HEK293 (cell line): ENCODE results near the gene TAF10.

Experiments
- CTCF ChIA-PET: fragments of 350-600 bp; formaldehyde crosslinking; extraction: SDS; loops from one replicate; lab custom pipeline; 2021; ENCODE audit warnings: antibody characterized with exemption; lab: Yijun Ruan, JAX
- POLR2A ChIA-PET: fragments of 300-600 bp; formaldehyde crosslinking; extraction: SDS; loops from one replicate; lab custom pipeline; 2020; ENCODE audit warnings: antibody characterized with exemption, inconsistent platforms; lab: Yijun Ruan, JAX
- H3K27ac ChIP-seq: fragments of 200-500 bp; sonication (Bioruptor generic); 2 replicates; pipeline ENCODE4 v1.5.1; 2014; ENCODE audit warnings: low read depth, low read length, control low read depth, inconsistent platforms; ENCODE audit errors: extremely low read depth
- H3K36me3 ChIP-seq, 2 experiments: fragments of 200-500 bp in 1 of 2; sonication (Bioruptor generic) in 1 of 2; 1 replicate in 1 of 2; 2 replicates in 1 of 2; pipeline ENCODE4 v1.5.1; 2014 to 2017; ENCODE audit warnings: inconsistent platforms in 2 of 2, low read length in 2 of 2; ENCODE audit not compliant: control insufficient read depth in 2 of 2, insufficient read depth in 1 of 2
- H3K4me1 ChIP-seq: fragments of 200-500 bp; sonication (Bioruptor generic); 2 replicates; pipeline ENCODE4 v1.5.1; 2014; ENCODE audit warnings: mild to moderate bottlenecking, low read length, inconsistent platforms; ENCODE audit not compliant: control insufficient read depth, insufficient read depth
- H3K4me3 ChIP-seq: 2 replicates; pipeline ENCODE4 v1.5.1; 2011; ENCODE audit warnings: low read depth, mild to moderate bottlenecking, control low read depth, low read length, moderate library complexity
- H3K9me3 ChIP-seq: fragments of 200-500 bp; sonication (Bioruptor generic); 2 replicates; pipeline ENCODE4 v1.5.1; 2014; ENCODE audit warnings: low read depth, low read length, inconsistent platforms; ENCODE audit not compliant: control insufficient read depth, insufficient read depth
- EGR2 ChIP-seq: fragments of 450-650 bp; formaldehyde crosslinking; IDR thresholded peaks from 2 replicates; pipeline ENCODE4 v1.5.1; 2016; ENCODE audit warnings: low read depth, missing biosample characterization, missing genetic modification characterization
- GFI1B ChIP-seq: fragments of 450-650 bp; formaldehyde crosslinking; IDR thresholded peaks from 2 replicates; pipeline ENCODE4 v1.5.1; 2016; ENCODE audit warnings: missing biosample characterization, missing genetic modification characterization
- KLF9 ChIP-seq: fragments of 450-650 bp; formaldehyde crosslinking; IDR thresholded peaks from 2 replicates; pipeline ENCODE4 v1.5.1; 2016; ENCODE audit warnings: missing biosample characterization, missing genetic modification characterization, low read depth
- OSR2 ChIP-seq: fragments of 450-650 bp; formaldehyde crosslinking; IDR thresholded peaks from 2 replicates; pipeline ENCODE4 v1.5.1; 2016; ENCODE audit warnings: missing biosample characterization, missing genetic modification characterization
- RBAK ChIP-seq: fragments of 450-650 bp; formaldehyde crosslinking; IDR thresholded peaks from 2 replicates; pipeline ENCODE4 v1.5.1; 2016; ENCODE audit warnings: missing biosample characterization, missing genetic modification characterization
- REPIN1 ChIP-seq: fragments of 450-650 bp; formaldehyde crosslinking; IDR thresholded peaks from 2 replicates; pipeline ENCODE4 v1.5.1; 2017; ENCODE audit warnings: missing biosample characterization, missing genetic modification characterization, low read depth
- SCRT2 ChIP-seq: fragments of 450-650 bp; formaldehyde crosslinking; IDR thresholded peaks from 2 replicates; pipeline ENCODE4 v1.5.1; 2016; ENCODE audit warnings: missing biosample characterization, missing genetic modification characterization
- ZBTB21 ChIP-seq: fragments of 450-650 bp; formaldehyde crosslinking; IDR thresholded peaks from 2 replicates; pipeline ENCODE4 v1.5.1; 2017; ENCODE audit warnings: missing biosample characterization, missing genetic modification characterization
- ZBTB48 ChIP-seq: fragments of 450-650 bp; formaldehyde crosslinking; IDR thresholded peaks from 2 replicates; pipeline ENCODE4 v1.5.1; 2016; ENCODE audit warnings: missing biosample characterization, missing genetic modification characterization
- ZBTB7A ChIP-seq: fragments of 450-650 bp; formaldehyde crosslinking; IDR thresholded peaks from 2 replicates; pipeline ENCODE4 v1.5.1; 2016; ENCODE audit warnings: low read depth, missing biosample characterization, missing genetic modification characterization
- ZNF114 ChIP-seq: fragments of 450-650 bp; formaldehyde crosslinking; IDR thresholded peaks from 2 replicates; pipeline ENCODE4 v1.5.0; 2017; ENCODE audit warnings: missing biosample characterization, missing genetic modification characterization
- ZNF140 ChIP-seq: fragments of 450-650 bp; formaldehyde crosslinking; IDR thresholded peaks from 2 replicates; pipeline ENCODE4 v1.5.1; 2016; ENCODE audit warnings: missing biosample characterization, missing genetic modification characterization
- ZNF175 ChIP-seq: fragments of 450-650 bp; formaldehyde crosslinking; IDR thresholded peaks from 2 replicates; pipeline ENCODE4 v1.5.1; 2016; ENCODE audit warnings: missing biosample characterization, missing genetic modification characterization
- ZNF521 ChIP-seq: fragments of 450-650 bp; formaldehyde crosslinking; IDR thresholded peaks from 2 replicates; pipeline ENCODE4 v1.5.1; 2017; ENCODE audit warnings: missing biosample characterization, mild to moderate bottlenecking, missing genetic modification characterization
- ZNF548 ChIP-seq: fragments of 450-650 bp; formaldehyde crosslinking; IDR thresholded peaks from 2 replicates; pipeline ENCODE4 v1.5.1; 2016; ENCODE audit warnings: missing biosample characterization, missing genetic modification characterization
- ZNF558 ChIP-seq: fragments of 450-650 bp; formaldehyde crosslinking; IDR thresholded peaks from 2 replicates; pipeline ENCODE4 v1.5.1; 2016; ENCODE audit warnings: missing biosample characterization, missing genetic modification characterization
- ZNF624 ChIP-seq: fragments of 450-650 bp; formaldehyde crosslinking; IDR thresholded peaks from 2 replicates; pipeline ENCODE4 v1.5.1; 2017; ENCODE audit warnings: missing biosample characterization, missing genetic modification characterization
- ZNF658 ChIP-seq: fragments of 450-650 bp; formaldehyde crosslinking; IDR thresholded peaks from 2 replicates; pipeline ENCODE4; 2016; ENCODE audit warnings: missing biosample characterization, missing genetic modification characterization
- ZNF777 ChIP-seq: fragments of 450-650 bp; formaldehyde crosslinking; IDR thresholded peaks from 2 replicates; pipeline ENCODE4 v1.5.1; 2017; ENCODE audit warnings: missing biosample characterization, missing genetic modification characterization, borderline replicate concordance
- ZNF785 ChIP-seq: fragments of 450-650 bp; formaldehyde crosslinking; IDR thresholded peaks from 2 replicates; pipeline ENCODE4 v1.5.1; 2016; ENCODE audit warnings: missing biosample characterization, missing genetic modification characterization
- ZNF837 ChIP-seq: fragments of 450-650 bp; formaldehyde crosslinking; IDR thresholded peaks from 2 replicates; pipeline ENCODE4 v1.5.1; 2016; ENCODE audit warnings: missing biosample characterization, missing genetic modification characterization
- TF ChIP-seq, protein P1 (sequence below): fragments of 450-650 bp; formaldehyde crosslinking; IDR thresholded peaks from 2 replicates; pipeline ENCODE4 v1.5.1; 2017; ENCODE audit warnings: missing biosample characterization, missing genetic modification characterization
- TF ChIP-seq, protein P2 (sequence below): fragments of 450-650 bp; formaldehyde crosslinking; IDR thresholded peaks from 2 replicates; pipeline ENCODE4 v1.5.1; 2016; ENCODE audit warnings: missing biosample characterization, missing genetic modification characterization
- TF ChIP-seq, protein P3 (sequence below): fragments of 450-650 bp; formaldehyde crosslinking; conservative IDR thresholded peaks from 2 replicates; pipeline ENCODE4 v1.5.1; 2016; ENCODE audit warnings: low read depth, missing biosample characterization, missing genetic modification characterization

The TAF10 gene

GRCh38 chr11:6640036-6640984 is 28.3 kb upstream of the TAF10 start:
- ChIA-PET CTCF (interaction anchor here (1.6 to 1.7 kb wide), 2 partner anchors 11 to 109 kb away, joined by 4 to 8 read pairs; no protein-coding TSS in a partner anchor), POLR2A (no interaction called here)
- Histone ChIP-seq H3K27ac (no peak overlapping the region), H3K4me1 (no peaks in the 10 kb centered on the region), H3K4me3 (no peak overlapping the region), H3K9me3 (no peaks in the 10 kb centered on the region), H3K36me3 (peaks cover 0 to 17% of the 10 kb centered on the region in 2 experiments; a peak in 1 of 3 replicates)
- TF ChIP-seq ZBTB21 (no peak), ZNF837 (no peak), ZNF785 (tag by site-specific recombination) (no peak), REPIN1 (tag by site-specific recombination) (no peak), ZNF548 (tag by site-specific recombination) (no peak), ZNF624 (tag by site-specific recombination) (no peak), ZNF114 (tag by site-specific recombination) (no peak), ZBTB7A (tag by site-specific recombination) (no peak), ZNF777 (tag by site-specific recombination) (no peak)
- TF ChIP-seq, protein P1, sequence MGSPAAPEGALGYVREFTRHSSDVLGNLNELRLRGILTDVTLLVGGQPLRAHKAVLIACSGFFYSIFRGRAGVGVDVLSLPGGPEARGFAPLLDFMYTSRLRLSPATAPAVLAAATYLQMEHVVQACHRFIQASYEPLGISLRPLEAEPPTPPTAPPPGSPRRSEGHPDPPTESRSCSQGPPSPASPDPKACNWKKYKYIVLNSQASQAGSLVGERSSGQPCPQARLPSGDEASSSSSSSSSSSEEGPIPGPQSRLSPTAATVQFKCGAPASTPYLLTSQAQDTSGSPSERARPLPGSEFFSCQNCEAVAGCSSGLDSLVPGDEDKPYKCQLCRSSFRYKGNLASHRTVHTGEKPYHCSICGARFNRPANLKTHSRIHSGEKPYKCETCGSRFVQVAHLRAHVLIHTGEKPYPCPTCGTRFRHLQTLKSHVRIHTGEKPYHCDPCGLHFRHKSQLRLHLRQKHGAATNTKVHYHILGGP (tag by site-specific recombination) = no peak

GRCh38 chr11:6638429-6638828 is 26.4 kb upstream of the TAF10 start:
- no peak for TF ChIP-seq ZNF521 (tag by site-specific recombination)
- no peak for TF ChIP-seq GFI1B (tag by site-specific recombination)
- no peak for TF ChIP-seq ZNF658 (tag by site-specific recombination)
- TF ChIP-seq EGR2 (tag by site-specific recombination) = no peak
- TF ChIP-seq ZNF140 (tag by site-specific recombination) = no peak
- TF ChIP-seq, protein P2, sequence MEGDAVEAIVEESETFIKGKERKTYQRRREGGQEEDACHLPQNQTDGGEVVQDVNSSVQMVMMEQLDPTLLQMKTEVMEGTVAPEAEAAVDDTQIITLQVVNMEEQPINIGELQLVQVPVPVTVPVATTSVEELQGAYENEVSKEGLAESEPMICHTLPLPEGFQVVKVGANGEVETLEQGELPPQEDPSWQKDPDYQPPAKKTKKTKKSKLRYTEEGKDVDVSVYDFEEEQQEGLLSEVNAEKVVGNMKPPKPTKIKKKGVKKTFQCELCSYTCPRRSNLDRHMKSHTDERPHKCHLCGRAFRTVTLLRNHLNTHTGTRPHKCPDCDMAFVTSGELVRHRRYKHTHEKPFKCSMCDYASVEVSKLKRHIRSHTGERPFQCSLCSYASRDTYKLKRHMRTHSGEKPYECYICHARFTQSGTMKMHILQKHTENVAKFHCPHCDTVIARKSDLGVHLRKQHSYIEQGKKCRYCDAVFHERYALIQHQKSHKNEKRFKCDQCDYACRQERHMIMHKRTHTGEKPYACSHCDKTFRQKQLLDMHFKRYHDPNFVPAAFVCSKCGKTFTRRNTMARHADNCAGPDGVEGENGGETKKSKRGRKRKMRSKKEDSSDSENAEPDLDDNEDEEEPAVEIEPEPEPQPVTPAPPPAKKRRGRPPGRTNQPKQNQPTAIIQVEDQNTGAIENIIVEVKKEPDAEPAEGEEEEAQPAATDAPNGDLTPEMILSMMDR (tag by site-specific recombination) = 0 out of 2 replicates have a peak, but pooled peaks have one; percentile 27
- TF ChIP-seq, all 188 proteins: peak for 1
- CTCF ChIA-PET = interaction anchor here (0.6 to 1.1 kb wide), 5 partner anchors 11 to 205 kb away, joined by 3 to 5 read pairs (median 3); partner anchors contain the start of gene MRPL17
- H3K4me1 ChIP-seq = no peaks in the 10 kb centered on the region

GRCh38 chr11:6637871-6638270 is 25.9 kb upstream of the TAF10 start:
- H3K4me3 ChIP-seq = no peak overlapping the region
- H3K27ac ChIP-seq = no peak overlapping the region
- ChIA-PET CTCF (interaction anchor here (0.7 to 1.1 kb wide), 3 partner anchors 45 to 204 kb away, joined by 3 read pairs; partner anchors contain the start of gene MRPL17), POLR2A (no interaction called here)
- no peaks in the 10 kb centered on the region for H3K9me3 ChIP-seq
- no peaks in the 10 kb centered on the region for H3K4me1 ChIP-seq
- peaks cover 0 to 26% of the 10 kb centered on the region in 2 experiments; a peak in 1 of 3 replicates for H3K36me3 ChIP-seq
- TF ChIP-seq KLF9 (tag by site-specific recombination) = no peak
- TF ChIP-seq RBAK (tag by site-specific recombination) = no peak
- no peak for TF ChIP-seq ZNF175 (tag by site-specific recombination)
- no peak for TF ChIP-seq OSR2 (tag by site-specific recombination)
- no peak for TF ChIP-seq SCRT2 (tag by site-specific recombination)
- TF ChIP-seq ZBTB48 = no peak
- TF ChIP-seq, protein P3, sequence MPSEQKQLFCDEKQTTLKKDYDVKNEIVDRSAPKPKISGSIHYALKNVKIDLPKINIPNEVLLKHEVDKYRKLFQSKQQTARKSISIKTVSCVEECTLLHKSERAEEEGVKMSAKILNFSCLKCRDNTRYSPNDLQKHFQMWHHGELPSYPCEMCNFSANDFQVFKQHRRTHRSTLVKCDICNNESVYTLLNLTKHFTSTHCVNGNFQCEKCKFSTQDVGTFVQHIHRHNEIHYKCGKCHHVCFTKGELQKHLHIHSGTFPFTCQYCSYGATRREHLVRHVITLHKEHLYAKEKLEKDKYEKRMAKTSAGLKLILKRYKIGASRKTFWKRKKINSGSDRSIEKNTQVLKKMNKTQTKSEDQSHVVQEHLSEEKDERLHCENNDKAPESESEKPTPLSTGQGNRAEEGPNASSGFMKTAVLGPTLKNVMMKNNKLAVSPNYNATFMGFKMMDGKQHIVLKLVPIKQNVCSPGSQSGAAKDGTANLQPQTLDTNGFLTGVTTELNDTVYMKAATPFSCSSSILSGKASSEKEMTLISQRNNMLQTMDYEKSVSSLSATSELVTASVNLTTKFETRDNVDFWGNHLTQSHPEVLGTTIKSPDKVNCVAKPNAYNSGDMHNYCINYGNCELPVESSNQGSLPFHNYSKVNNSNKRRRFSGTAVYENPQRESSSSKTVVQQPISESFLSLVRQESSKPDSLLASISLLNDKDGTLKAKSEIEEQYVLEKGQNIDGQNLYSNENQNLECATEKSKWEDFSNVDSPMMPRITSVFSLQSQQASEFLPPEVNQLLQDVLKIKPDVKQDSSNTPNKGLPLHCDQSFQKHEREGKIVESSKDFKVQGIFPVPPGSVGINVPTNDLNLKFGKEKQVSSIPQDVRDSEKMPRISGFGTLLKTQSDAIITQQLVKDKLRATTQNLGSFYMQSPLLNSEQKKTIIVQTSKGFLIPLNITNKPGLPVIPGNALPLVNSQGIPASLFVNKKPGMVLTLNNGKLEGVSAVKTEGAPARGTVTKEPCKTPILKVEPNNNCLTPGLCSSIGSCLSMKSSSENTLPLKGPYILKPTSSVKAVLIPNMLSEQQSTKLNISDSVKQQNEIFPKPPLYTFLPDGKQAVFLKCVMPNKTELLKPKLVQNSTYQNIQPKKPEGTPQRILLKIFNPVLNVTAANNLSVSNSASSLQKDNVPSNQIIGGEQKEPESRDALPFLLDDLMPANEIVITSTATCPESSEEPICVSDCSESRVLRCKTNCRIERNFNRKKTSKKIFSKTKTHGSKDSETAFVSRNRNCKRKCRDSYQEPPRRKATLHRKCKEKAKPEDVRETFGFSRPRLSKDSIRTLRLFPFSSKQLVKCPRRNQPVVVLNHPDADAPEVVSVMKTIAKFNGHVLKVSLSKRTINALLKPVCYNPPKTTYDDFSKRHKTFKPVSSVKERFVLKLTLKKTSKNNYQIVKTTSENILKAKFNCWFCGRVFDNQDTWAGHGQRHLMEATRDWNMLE (tag by site-specific recombination) = no peak
- TF ChIP-seq ZNF558 (tag by site-specific recombination) = no peak

More at GRCh38 chr11:6638429-6638828, 26.4 kb upstream of the TAF10 start:
- H3K4me3 ChIP-seq = no peak overlapping the region
- POLR2A ChIA-PET = no interaction called here
- no peaks in the 10 kb centered on the region for H3K9me3 ChIP-seq
- H3K36me3 ChIP-seq = peaks cover 0 to 21% of the 10 kb centered on the region in 2 experiments; a peak in 1 of 3 replicates
- no peak overlapping the region for H3K27ac ChIP-seq
